GM12892 (cell line): ENCODE results near the gene TNRC18.
"Not testable (repeated sequence)": the region's sequence is repeated elsewhere in the genome, so short reads cannot be mapped to it uniquely, and the experiment has no call there.

Source experiments
- POLR2A ChIP-seq: IDR thresholded peaks from 2 replicates; pipeline ENCODE4 v1.6.1; 2011; ENCODE audit warnings: low read depth, low read length, control low read depth
- POLR2AphosphoS5 ChIP-seq: IDR thresholded peaks from 2 replicates; pipeline ENCODE4 v1.6.1; 2011; ENCODE audit warnings: low read depth, low read length, control low read depth
- TAF1 ChIP-seq: IDR thresholded peaks from 2 replicates; pipeline ENCODE4 v1.6.1; 2011; ENCODE audit warnings: low read depth, mild to moderate bottlenecking, control low read depth, low read length, borderline replicate concordance

DNA sequence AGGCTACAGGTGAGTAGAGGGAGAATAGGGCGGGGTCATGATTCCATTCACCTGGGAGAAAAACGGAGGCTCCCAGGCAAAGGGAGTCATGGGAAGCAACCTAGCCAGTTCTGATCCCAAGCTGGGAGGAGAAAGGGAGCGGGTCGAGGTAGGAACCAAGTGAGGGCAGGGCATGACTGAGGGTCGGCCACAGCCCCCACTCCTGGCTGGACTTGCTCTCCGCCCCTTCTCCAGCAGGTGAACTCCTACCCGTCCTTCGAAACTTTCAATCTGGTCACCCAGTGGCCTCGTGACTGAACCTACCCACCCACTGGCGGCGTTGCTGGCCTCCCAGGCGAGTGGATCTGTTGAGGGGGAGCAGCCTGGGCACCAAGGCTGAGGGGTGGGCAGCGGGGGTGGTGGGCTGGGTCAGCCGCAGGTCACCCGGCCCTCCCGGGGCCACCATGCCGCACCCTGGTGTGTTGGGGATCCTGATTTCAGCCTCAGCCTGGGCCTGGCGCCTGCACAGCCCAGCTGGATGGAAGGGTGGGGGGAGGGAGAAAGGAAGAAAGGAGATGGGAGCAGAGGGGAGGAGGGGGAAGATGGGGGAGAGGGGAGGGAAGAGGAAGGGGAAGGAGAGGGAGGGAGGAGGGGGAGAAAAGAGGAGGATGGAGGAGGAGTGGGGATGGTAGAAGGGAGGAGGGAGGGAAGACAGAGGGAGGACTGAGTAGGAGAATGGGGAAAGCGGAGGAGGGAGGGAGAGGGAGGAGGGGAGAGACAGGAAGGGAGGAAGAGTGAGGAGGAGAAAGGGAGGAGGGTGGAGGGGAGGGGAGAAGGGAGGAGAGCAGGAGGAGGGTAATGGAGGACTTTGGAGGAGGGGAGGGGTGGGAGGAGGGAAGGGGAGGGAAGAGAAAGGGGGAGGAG is 141.8 kb downstream of the TNRC18 start:
- TF ChIP-seq POLR2A, TAF1, POLR2AphosphoS5: not testable (repeated sequence)
